ENCODE data around the gene P4HA1. TPM values are rescaled to one million over a fixed set of nuclear protein-coding genes. Genes with fewer than 3 reads are reported as not detected.
"Not testable (repeated sequence)": the region's sequence is repeated elsewhere in the genome, so short reads cannot be mapped to it uniquely, and the experiment has no call there.

P4HA1 gene
- total RNA-seq, 1 donor from 2014 or later = 29.8 TPM

GRCh38 chr10:72984618-72985017 is 112.0 kb downstream of the P4HA1 start:
- not testable (repeated sequence) for FAIRE-seq; DNase-seq (ENCODE audit: low spot score in 2 of 2)

GRCh38 chr10:72981882-72982529 is 114.7 kb downstream of the P4HA1 start:
- FAIRE-seq = no peak
- no peak for DNase-seq (ENCODE audit: low spot score in 2 of 2)

- FAIRE-seq = no peak
- no peak for DNase-seq (ENCODE audit: low spot score in 2 of 2)
Observed at GRCh38 chr10:72981028-72981881, 115.4 kb downstream of the P4HA1 start.

GRCh38 chr10:72980348-72980747 is 116.3 kb downstream of the P4HA1 start:
- FAIRE-seq (no peak), DNase-seq (ENCODE audit: low spot score in 2 of 2) (no peak)

- DNase-seq (ENCODE audit: low spot score in 2 of 2) = no peak
- no peak for FAIRE-seq
Observed at GRCh38 chr10:72979709-72980108, 117.0 kb downstream of the P4HA1 start.

GRCh38 chr10:72976886-72977285 is 119.8 kb downstream of the P4HA1 start:
- FAIRE-seq (no peak), DNase-seq (ENCODE audit: low spot score in 2 of 2) (no peak)

Small RNA genes within 50 kb of the gene (small RNA-seq; reads per million reads assigned to genes)
- gene RF00019 (not detected), gene SNORA11F (1.3 reads per million, percentile 72 among the genes with 10 or more reads in this experiment)

Other genes starting within 250 kb of the P4HA1 start
- gene OIT3, start 203.1 kb downstream of the P4HA1 start, total RNA-seq = 1.2 TPM
- 0.41 TPM for gene PLA2G12B, start 142.1 kb downstream of the P4HA1 start, total RNA-seq
- gene NUDT13, start 13.6 kb upstream of the P4HA1 start, total RNA-seq = 0.41 TPM
- gene ECD, start 71.1 kb upstream of the P4HA1 start, total RNA-seq = 25.7 TPM
- 31.4 TPM for gene FAM149B1, start 71.3 kb upstream of the P4HA1 start, total RNA-seq
- 79.1 TPM for gene DNAJC9, start 150.4 kb upstream of the P4HA1 start, total RNA-seq
- 126 TPM for gene MRPS16, start 155.8 kb upstream of the P4HA1 start, total RNA-seq